ENCODE results near the gene GPR37.

Gene GPR37

DNA sequence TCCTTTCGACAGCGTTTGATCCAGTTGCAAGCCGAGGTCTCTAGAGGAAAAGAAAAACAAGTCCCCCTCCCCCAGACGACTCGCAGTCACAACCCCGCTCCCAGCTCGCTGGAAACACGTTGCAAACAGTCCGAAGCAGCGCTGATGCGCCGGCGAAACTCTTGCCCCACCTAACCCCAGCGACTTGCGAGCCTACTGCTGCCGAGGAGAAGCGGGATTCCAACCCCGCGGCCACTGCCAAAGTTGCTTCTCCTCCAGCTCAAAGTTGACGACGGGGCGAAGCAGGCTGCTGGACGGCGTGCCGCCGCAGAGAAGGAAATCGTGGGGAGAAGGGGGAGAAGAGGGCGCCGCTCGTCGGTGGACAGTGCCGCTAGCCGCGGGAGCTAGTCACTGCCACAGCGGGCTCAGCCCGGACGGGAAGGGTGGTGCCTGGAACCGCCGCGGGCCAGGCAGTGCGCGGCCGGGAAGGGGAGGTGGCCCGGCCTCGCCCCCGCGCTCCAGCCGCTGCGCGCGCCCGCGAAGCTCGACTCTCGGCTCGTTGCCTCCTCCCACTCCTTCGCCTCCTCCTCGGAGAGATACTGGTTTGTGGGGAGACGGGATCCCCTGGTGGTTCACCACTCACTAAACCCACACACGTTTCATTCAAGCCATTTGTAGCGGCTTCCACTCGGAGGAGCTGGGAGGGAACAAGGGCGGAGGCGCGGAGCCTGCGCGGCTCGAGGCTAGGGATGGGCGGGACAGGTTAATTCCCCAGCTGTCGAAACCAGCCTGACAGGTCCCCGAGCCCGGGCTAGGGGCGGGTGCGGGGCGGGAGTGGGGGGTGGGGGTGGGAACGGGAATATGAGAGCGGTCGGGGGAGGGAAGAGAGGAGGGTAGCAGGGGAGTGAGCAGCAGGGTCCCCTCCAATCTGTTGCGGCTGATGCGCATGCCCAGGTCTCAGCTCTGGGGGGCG, at the start of gene GPR37:
Gene GPR37 (minus strand): TSS at position 392 of the 952 bp plus-strand sequence. CDS start 816 bp downstream, outside the sequence.
- no peak for DNase-seq (ENCODE audit: low read depth)

DNA sequence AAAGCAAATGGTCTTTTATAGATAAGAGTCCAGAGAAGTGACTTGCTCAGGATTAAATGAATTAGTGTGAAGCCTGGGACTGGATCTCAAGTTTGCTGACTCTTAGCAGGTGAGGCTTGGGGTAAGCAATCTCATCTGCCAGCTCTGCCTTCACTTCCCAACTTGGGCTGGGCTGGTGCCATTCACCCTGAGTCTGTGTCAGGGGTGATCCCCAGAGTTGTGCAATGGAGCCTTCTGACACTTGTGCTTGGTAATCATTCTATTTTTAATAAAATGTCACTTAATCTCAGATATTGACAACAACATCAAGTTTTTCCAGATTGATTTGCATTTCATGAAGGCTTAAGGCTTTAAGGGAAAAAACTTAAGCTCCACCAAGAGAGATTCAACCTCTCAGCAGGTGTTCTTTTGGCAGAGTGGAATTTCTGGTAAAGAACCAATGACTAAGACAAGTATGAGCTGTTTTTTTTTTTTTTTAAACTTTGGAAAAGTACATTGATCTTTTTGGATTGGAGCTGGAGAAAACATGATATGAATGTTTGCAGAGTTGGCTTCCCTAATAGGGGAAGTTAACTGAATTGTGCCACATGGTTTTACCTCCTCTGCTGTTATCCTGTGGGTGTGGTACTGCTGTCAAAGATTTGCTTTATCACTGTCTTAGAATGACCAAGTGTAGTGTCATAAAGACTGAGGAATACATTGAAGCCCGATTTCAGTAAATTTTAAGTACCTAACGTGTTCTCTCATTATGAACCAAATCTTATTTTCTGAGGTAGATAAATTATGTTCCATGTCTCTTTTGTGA, 48.6 kb upstream of the GPR37 start:
- no peak for DNase-seq (ENCODE audit: low read depth)

DNA sequence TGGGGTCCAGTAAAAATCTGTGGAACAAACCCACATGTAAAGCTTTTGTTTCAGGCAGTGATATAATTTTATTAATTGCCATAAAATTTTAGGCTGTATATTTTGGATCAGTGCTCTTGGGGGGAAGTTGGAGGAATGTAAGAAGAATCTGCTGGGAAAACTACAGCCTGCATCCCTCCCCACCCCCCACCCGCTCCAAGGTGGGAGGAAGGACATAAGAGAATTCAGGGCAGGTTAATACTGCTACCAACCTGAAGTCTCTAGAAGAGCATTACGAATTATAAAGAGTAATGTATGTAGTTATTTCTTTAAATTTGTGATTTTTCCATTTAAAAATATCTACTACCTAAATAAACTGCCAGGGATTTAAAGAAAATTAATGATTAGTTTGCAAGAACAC, 47.2 kb upstream of the GPR37 start:
- DNase-seq (ENCODE audit: low read depth) = no peak

- no peak for DNase-seq (ENCODE audit: low read depth)
These were observed 45.7 kb upstream of the GPR37 start for GRCh38 chr7:124811341-124811740.

GRCh38 chr7:124810605-124811004, 45.0 kb upstream of the GPR37 start:
- no peak for DNase-seq (ENCODE audit: low read depth)

DNA sequence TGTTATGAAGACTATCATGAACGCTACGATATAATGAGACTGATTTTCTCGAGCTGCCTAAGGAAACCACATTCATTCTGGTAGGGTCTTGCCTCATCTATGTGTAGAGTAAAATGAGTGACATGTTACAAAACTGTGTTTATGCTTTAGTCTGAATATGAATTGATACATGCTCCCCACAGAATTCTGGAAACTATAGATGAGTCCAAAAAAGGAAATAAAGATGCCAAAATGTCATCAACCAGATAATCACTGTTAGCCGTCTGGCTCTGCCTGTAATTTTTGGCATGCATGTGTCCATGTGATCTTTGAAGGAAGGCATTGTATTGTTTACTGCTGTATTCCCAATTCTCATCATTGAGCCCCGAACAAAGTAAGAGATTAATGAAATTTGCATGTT, 42.6 kb upstream of the GPR37 start:
- no peak for DNase-seq (ENCODE audit: low read depth)

DNA sequence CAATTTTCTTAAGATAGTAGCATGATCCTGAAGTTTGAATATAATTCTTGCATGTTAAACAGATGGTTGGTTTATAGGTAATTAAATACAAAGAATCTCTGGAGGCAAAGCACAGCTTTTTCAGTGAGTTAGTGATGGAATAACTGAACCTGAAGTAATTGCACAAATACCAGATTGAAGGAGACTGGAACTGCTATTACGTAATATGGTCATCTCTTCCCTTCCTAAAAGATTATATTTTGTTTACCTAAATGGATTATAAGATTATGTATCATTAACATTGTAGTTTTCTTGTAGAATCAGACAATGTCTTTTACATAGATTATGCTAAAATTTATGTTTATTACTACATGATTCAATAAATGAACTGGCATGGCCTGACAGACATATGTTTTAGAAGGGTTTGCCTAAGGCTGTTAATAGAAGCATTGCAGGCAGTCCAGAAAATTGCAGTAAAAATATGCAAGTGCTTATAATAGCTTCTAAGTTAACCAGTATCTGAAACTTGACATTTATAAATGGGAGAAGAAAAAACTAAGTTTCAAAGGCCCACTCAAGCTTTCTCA, 35.8 kb upstream of the GPR37 start:
- no peak for DNase-seq (ENCODE audit: low read depth)

- no peak for DNase-seq (ENCODE audit: low read depth)
These were observed 34.8 kb upstream of the GPR37 start for GRCh38 chr7:124800386-124800785.

DNA sequence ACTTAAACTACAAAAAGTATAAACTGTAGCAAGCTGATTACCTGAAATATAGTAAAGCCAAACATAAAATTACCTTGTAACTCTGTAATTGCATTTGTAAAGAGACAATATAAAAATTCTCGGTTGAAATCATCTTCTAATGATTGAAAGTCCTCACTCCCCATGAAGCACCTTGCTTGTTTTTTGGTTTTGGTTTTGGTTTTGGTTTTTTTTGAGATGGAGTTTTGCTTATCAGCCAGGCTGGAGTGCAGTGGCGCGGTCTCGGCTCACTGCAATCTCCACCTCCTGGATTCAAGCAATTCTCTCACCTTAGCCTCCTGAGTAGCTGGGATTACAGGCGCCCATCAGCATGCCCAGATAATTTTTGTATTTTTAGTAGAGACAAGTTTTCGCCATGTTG, 33.9 kb upstream of the GPR37 start:
- no peak for DNase-seq (ENCODE audit: low read depth)

- no peak for DNase-seq (ENCODE audit: low read depth)
These were observed 31.2 kb upstream of the GPR37 start for GRCh38 chr7:124796771-124797170.

DNA sequence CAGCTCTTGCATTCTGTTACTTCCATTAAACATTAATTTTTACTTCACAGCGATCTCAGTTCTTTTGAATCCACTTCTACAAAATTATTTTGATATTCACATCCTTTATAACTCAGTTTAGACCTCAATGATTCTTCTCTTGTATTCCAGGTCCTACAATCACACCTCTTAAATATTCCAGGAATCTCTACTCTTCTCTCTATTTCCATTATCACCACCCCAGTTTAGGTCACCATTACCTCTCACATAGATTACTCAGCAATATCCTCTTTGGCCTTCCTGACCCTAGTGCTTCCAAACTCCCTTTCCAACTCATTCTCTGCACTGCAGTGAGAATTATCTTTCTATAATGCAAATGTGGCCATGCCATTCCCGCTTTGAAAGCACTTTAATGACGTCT, 27.1 kb upstream of the GPR37 start:
- DNase-seq (ENCODE audit: low read depth) = no peak

DNA sequence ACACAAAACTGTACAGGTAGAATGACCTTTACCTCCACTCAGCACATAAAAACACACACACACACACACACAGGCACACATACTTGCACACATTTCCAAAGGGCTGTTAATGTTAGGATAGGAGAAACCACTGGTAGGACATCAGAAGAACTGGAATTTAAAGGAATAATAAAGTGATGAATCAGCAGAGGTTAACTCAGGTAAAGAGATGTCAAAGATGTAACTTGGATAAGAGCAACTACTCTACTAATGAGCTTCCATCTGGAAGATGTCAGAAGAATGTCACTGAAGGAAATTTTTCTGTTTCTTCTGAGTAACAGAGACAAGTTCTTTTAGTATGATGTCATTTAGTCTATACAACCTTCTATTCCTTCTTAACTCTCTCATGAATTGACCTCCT, 26.4 kb upstream of the GPR37 start:
- DNase-seq (ENCODE audit: low read depth) = no peak

DNA sequence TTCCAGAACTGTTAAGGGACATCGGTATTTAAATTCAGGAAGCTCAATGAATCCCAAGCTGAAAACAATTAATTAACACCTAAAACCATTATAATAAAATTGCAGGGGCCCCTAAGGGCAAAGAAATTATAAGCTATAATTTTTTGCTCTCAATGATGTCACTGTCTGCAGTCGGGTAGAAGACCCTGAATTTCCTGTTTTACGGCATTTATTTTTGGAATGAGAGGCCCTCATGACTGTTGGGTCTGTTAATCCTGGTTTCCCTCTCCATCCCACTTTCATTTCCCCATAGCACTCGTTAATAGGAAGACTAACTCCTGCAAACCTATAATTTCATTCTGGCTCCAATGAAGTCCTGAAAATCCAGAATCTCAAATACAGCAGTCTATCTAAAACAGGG, 25.8 kb upstream of the GPR37 start:
- no peak for DNase-seq (ENCODE audit: low read depth)

GRCh38 chr7:124790645-124791044, 25.1 kb upstream of the GPR37 start:
- DNase-seq (ENCODE audit: low read depth) = no peak

- no peak for DNase-seq (ENCODE audit: low read depth)
These were observed 20.4 kb upstream of the GPR37 start for GRCh38 chr7:124785994-124786393.

DNA sequence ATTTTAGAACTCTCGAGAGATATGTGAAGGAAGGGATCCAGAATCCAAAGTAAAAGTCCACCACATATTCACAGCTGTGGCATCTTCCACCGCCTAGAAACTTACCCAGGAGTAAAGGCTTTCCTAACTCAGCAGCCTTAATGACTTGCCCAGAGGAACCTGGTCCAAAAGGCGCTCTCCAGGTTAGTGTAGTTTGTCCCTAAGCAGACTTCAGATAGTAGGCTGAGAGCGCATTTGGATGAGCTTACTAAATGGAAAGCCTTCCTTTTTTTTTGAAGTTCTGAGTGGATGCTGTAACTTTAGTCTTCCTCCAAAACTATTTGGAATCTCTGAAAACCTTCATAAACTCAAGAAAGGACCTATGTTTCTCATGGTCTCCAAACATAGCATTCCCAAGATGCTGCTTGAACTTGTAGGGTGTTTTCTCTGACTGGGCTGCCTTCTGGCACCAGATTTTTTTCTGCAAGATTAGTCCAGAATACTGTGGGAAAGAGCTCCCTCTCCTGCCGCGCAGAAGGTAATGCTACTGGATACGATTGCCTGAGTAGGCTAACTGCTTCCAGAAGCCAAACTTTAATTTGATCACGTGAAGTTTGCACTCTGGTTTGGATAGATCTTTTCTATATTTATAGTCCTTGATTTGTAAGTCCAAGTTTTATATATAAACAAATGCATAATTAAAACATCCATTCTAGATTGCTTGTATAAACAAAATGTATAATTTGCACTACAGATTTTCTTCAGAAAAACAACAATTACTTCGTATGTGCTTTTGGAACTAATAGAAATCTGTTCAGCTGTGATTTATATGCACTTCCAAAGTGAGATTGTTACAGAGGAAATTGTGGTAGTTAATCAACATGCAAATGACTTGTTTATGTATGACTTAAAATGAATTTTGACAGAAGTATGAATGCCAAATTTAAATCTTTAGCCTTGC, 19.6 kb upstream of the GPR37 start:
- DNase-seq (ENCODE audit: low read depth) = no peak

- DNase-seq (ENCODE audit: low read depth) = no peak
These were observed 17.7 kb upstream of the GPR37 start for GRCh38 chr7:124783271-124783670.

DNA sequence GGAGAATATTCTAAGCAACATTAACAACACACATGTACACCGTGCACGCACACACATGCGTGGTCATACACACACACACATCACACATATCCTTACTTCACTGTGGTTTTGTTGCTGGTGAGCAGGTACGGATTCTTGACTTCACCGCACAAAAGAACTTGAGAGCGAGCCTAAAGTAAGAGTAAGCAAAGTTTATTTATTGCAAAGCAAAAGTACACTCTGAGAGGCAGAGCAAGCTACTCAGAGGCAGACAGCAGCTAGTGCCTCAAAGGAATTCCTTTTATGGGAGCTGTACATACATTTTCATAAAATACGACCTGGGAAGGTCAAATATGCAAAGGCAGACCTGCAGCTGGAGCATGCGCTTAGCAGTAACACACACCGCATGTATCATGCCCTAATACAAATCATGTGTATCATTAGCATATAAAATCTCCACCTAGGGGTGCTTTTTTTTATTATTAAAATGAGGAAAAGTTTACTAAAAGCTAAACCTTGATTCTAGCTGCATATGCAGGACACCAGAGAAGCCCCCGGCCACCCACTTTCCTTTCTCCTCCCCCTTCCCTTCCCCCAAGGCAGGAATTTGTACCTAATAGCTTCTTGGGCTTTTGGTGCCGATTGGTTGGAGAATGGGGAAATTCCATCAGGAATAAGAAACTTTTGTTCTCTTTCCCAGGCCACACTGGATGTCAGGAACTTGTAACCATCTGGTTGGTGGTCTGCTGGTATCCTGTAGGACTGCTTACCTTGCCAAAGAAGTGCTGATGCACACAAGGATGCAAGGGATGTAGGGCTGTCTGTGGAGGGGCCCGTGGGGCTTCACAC, 16.5 kb upstream of the GPR37 start:
- no peak for DNase-seq (ENCODE audit: low read depth)

- no peak for DNase-seq (ENCODE audit: low read depth)
These were observed 15.8 kb upstream of the GPR37 start for GRCh38 chr7:124781418-124781817.

GRCh38 chr7:124780608-124781007, 15.0 kb upstream of the GPR37 start:
- no peak for DNase-seq (ENCODE audit: low read depth)

DNA sequence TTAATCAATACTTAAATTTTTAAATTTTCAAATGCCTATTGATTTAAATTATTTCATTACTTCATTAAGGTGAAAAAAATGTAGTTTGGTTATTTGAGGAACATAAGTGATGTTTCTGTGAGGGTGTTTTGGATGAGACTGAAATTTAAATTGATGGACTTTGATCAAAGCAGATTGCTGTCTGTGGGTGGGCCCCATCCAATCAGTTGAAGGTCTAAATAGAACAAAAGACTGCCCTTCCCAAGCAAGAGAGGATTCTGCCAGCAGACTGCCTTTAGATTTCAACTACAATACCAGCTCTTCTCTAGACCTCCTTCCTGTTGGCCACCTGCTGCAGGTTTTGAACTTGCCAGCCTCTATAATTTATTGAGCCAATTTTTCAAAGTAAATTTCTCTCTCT, 14.5 kb upstream of the GPR37 start:
- no peak for DNase-seq (ENCODE audit: low read depth)

All from stimulated activated CD8-positive, alpha-beta memory T cell treated with anti-CD3 and anti-CD28 coated beads, Interleukin-15, amount 100 ng/mL, for 24 hours (primary cell).